WTC11 (cell line): ENCODE data around the gene CTNNA1. TPM values are rescaled to one million over a fixed set of nuclear protein-coding genes. Genes with fewer than 3 reads are reported as not detected.

Source experiments
- ATAC-seq: fragments of 200-7000 bp; cut with Tn5 transposase; 2 replicates; pipeline ENCODE4 v1.10.0; 2021; ENCODE audit warnings: mild to moderate bottlenecking, moderate library complexity
- CTCF ChIA-PET: fragments of 300-600 bp; sonication (Branson Sonifier 250); formaldehyde crosslinking; loops from one replicate; lab custom pipeline; 2021; ENCODE audit warnings: antibody characterized with exemption; lab: Charles Lee
- POLR2A ChIA-PET: fragments of 350-600 bp; sonication (Branson Sonifier 250); formaldehyde crosslinking; loops from one replicate; lab custom pipeline; 2021; ENCODE audit warnings: antibody characterized with exemption; lab: Charles Lee
- DNase-seq: peaks from one replicate; pipeline ENCODE4 v3.0.0; 2021; ENCODE audit warnings: low spot score
- H3K27ac Mint-ChIP-seq: 2 replicates; pipeline ENCODE4 v1.8.0; 2021; ENCODE audit warnings: mixed read lengths
- H3K27me3 Mint-ChIP-seq: 2 replicates; pipeline ENCODE4 v1.8.0; 2021; ENCODE audit warnings: low read depth, mild to moderate bottlenecking, moderate library complexity, mixed read lengths
- H3K36me3 Mint-ChIP-seq: 2 replicates; pipeline ENCODE4 v1.8.0; 2021; ENCODE audit warnings: mixed read lengths
- H3K4me1 Mint-ChIP-seq: 2 replicates; pipeline ENCODE4 v1.8.0; 2022; ENCODE audit warnings: mixed read lengths
- H3K4me3 Mint-ChIP-seq: 2 replicates; pipeline ENCODE4 v1.8.0; 2021; ENCODE audit warnings: mild to moderate bottlenecking, moderate library complexity, mixed read lengths
- H3K9me3 Mint-ChIP-seq: 2 replicates; pipeline ENCODE4 v1.8.0; 2021; ENCODE audit warnings: mixed read lengths
- ARID4B ChIP-seq: sonication (generic); formaldehyde crosslinking; IDR thresholded peaks from 2 replicates; pipeline ENCODE4 v1.8.0; 2023; ENCODE audit warnings: missing genetic modification reagents, mild to moderate bottlenecking, borderline replicate concordance
- ATF1 ChIP-seq: sonication (generic); formaldehyde crosslinking; IDR thresholded peaks from 2 replicates; pipeline ENCODE4 v1.8.1; 2023; ENCODE audit warnings: mild to moderate bottlenecking, moderate library complexity, missing genetic modification reagents
- ATF2 ChIP-seq: sonication (generic); formaldehyde crosslinking; IDR thresholded peaks from 2 replicates; pipeline ENCODE4 v1.8.1; 2022; ENCODE audit warnings: low read depth, missing genetic modification reagents, borderline replicate concordance
- ATF3 ChIP-seq: sonication (generic); formaldehyde crosslinking; conservative IDR thresholded peaks from 2 replicates; pipeline ENCODE4 v1.8.1; 2022; ENCODE audit warnings: mild to moderate bottlenecking, missing genetic modification reagents
- E2F4 ChIP-seq: sonication (generic); formaldehyde crosslinking; IDR thresholded peaks from 2 replicates; pipeline ENCODE4 v1.8.1; 2022; ENCODE audit warnings: low read depth, mild to moderate bottlenecking, moderate library complexity, missing genetic modification reagents, borderline replicate concordance
- ERG ChIP-seq: fragments of 250-450 bp; sonication (Bioruptor Pico); IDR thresholded peaks from 2 replicates; pipeline ENCODE4 v1.8.0; 2021; ENCODE audit warnings: mild to moderate bottlenecking
- FOXP4 ChIP-seq: sonication (generic); formaldehyde crosslinking; IDR thresholded peaks from 2 replicates; pipeline ENCODE4 v1.8.0; 2022; ENCODE audit warnings: mild to moderate bottlenecking, missing genetic modification reagents
- GABPB1 ChIP-seq: sonication (generic); formaldehyde crosslinking; IDR thresholded peaks from 2 replicates; pipeline ENCODE4 v1.8.1; 2023; ENCODE audit warnings: mild to moderate bottlenecking, missing genetic modification reagents
- PREB ChIP-seq: sonication (generic); formaldehyde crosslinking; IDR thresholded peaks from 2 replicates; pipeline ENCODE4 v1.8.1; 2022; ENCODE audit warnings: mild to moderate bottlenecking, missing genetic modification reagents, moderate library complexity, borderline replicate concordance
- SMAD4 ChIP-seq: sonication (generic); formaldehyde crosslinking; IDR thresholded peaks from 2 replicates; pipeline ENCODE4 v1.8.0; 2022; ENCODE audit warnings: mild to moderate bottlenecking, missing genetic modification reagents
- TEAD1 ChIP-seq: sonication (generic); formaldehyde crosslinking; IDR thresholded peaks from 2 replicates; pipeline ENCODE4 v1.8.0; 2022; ENCODE audit warnings: mild to moderate bottlenecking, missing genetic modification reagents
- ZBTB21 ChIP-seq: sonication (generic); formaldehyde crosslinking; IDR thresholded peaks from 2 replicates; pipeline ENCODE4 v1.8.1; 2023; ENCODE audit warnings: mild to moderate bottlenecking, missing genetic modification reagents, borderline replicate concordance
- ZNF281 ChIP-seq: sonication (generic); formaldehyde crosslinking; IDR thresholded peaks from 2 replicates; pipeline ENCODE4 v1.8.0; 2023; ENCODE audit warnings: mild to moderate bottlenecking, missing genetic modification reagents
- ZNF317 ChIP-seq: sonication (generic); formaldehyde crosslinking; IDR thresholded peaks from 2 replicates; pipeline ENCODE4 v1.8.1; 2023; ENCODE audit warnings: low read depth, mild to moderate bottlenecking, moderate library complexity, missing genetic modification reagents, borderline replicate concordance
- ZNF512 ChIP-seq: sonication (generic); formaldehyde crosslinking; IDR thresholded peaks from 2 replicates; pipeline ENCODE4 v1.8.1; 2022; ENCODE audit warnings: missing genetic modification reagents, borderline replicate concordance
- total RNA-seq: library from RNA; stranded (reverse); gene quantifications from 3 replicates; pipeline ENCODE4 v1.2.3, GENCODE V29; 2021

CTNNA1 gene
- total RNA-seq, 1 experiment from 2014 or later: 309 TPM

GRCh38 chr5:138978080-138978479 is 224.9 kb downstream of the CTNNA1 start:
- ChIA-PET CTCF (interaction anchor here (0.7 to 1.8 kb wide), 2 partner anchors 61 to 89 kb away, joined by 4 to 6 read pairs; no protein-coding TSS in a partner anchor), POLR2A (no interaction called here)
- Mint-ChIP-seq H3K27ac (no peak overlapping the region), H3K4me3 (no peak overlapping the region), H3K27me3 (no peaks in the 10 kb centered on the region), H3K4me1 (peaks cover 20% of the 10 kb centered on the region), H3K9me3 (no peaks in the 10 kb centered on the region), H3K36me3 (no peaks in the 10 kb centered on the region)
- TF ChIP-seq ERG (CRISPR knock-in tag) (no peak), ATF3 (CRISPR knock-in tag) (no peak), ZNF281 (no peak), ZBTB21 (CRISPR knock-in tag) (no peak), GABPB1 (CRISPR knock-in tag) (no peak), ZNF317 (no peak), FOXP4 (no peak), ATF2 (CRISPR knock-in tag) (no peak), ZNF512 (CRISPR knock-in tag) (no peak), PREB (CRISPR knock-in tag) (no peak), TEAD1 (CRISPR knock-in tag) (no peak)
- no peak for ATAC-seq
- no peak for DNase-seq

GRCh38 chr5:138978581-138978980 is 225.4 kb downstream of the CTNNA1 start:
- DNase-seq (no peak), ATAC-seq (no peak)
- peaks cover 20% of the 10 kb centered on the region for H3K4me1 Mint-ChIP-seq
- H3K36me3 Mint-ChIP-seq: no peaks in the 10 kb centered on the region
- H3K9me3 Mint-ChIP-seq: no peaks in the 10 kb centered on the region
- no peaks in the 10 kb centered on the region; the same call in 1 of the 2 replicates for H3K27me3 Mint-ChIP-seq
- ChIA-PET POLR2A (no interaction called here), CTCF (interaction anchor here (0.7 to 1.8 kb wide), 2 partner anchors 60 to 89 kb away, joined by 4 to 6 read pairs; no protein-coding TSS in a partner anchor)
- no peak overlapping the region for H3K4me3 Mint-ChIP-seq
- no peak overlapping the region for H3K27ac Mint-ChIP-seq
- TF ChIP-seq ATF1 (CRISPR knock-in tag) (no peak), SMAD4 (CRISPR knock-in tag) (no peak), ZNF317 (no peak), E2F4 (CRISPR knock-in tag) (no peak), ARID4B (CRISPR knock-in tag) (no peak)
